ENCODE data around the gene NAP1L4. TPM values are rescaled to one million over a fixed set of nuclear protein-coding genes. Genes with fewer than 3 reads are reported as not detected.
"Not testable (repeated sequence)": the region's sequence is repeated elsewhere in the genome, so short reads cannot be mapped to it uniquely, and the experiment has no call there.

NAP1L4 gene
- total RNA-seq, 6 experiments from 2014 or later: 109 to 140 (median 131) TPM

DNA sequence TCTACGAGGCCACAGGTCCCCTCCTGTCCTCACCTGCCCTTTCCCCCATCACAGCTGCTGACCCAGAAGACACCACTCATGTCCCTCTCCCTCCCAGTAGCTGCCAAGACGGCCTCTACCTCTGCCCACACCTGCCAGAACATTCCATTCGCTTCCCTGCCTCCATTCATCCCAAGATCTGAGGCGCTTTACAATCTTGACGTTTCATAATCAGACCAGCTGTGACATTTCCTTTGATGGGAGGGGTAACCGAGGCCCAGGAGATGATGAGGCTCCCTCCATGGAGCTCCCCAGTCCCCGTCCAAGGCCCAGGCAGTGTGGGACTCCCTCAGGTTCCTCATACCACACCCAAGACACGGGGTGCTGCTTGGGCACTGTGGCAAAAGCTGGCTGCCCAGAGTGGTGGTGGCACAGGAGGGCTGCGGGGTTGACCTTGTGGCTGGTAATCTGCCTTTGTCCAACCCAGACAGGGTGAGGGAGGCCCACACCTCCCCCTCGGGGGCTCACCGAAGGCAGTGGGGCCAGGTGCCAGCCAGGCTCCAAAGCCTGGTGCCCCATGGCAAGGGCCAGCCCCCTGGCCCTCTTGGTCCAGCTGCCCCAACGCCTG lies 80.2 kb downstream of the NAP1L4 start:
- Mint-ChIP-seq H3K27me3 (ENCODE audit: insufficient read depth) (peaks cover 4% of the 10 kb centered on the region), H3K4me3 (no peak overlapping the region), H3K9me3 (no peaks in the 10 kb centered on the region), H3K27ac (0 out of 2 replicates have a peak overlapping the region, but pooled peaks have one; percentile 9), H3K4me1 (ENCODE audit: low read depth) (peaks cover 14% of the 10 kb centered on the region), H3K36me3 (ENCODE audit: low read depth) (peaks cover 6% of the 10 kb centered on the region; the same call in 1 of the 2 replicates)
- DNase-seq: no peak
- TF ChIP-seq, protein P1, sequence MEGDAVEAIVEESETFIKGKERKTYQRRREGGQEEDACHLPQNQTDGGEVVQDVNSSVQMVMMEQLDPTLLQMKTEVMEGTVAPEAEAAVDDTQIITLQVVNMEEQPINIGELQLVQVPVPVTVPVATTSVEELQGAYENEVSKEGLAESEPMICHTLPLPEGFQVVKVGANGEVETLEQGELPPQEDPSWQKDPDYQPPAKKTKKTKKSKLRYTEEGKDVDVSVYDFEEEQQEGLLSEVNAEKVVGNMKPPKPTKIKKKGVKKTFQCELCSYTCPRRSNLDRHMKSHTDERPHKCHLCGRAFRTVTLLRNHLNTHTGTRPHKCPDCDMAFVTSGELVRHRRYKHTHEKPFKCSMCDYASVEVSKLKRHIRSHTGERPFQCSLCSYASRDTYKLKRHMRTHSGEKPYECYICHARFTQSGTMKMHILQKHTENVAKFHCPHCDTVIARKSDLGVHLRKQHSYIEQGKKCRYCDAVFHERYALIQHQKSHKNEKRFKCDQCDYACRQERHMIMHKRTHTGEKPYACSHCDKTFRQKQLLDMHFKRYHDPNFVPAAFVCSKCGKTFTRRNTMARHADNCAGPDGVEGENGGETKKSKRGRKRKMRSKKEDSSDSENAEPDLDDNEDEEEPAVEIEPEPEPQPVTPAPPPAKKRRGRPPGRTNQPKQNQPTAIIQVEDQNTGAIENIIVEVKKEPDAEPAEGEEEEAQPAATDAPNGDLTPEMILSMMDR (IDR thresholded peaks at IDR 0.05): no peak

GRCh38 chr11:2911088-2911784 lies 80.9 kb downstream of the NAP1L4 start:
- peaks cover 14% of the 10 kb centered on the region for H3K4me1 Mint-ChIP-seq (ENCODE audit: low read depth)
- H3K27me3 Mint-ChIP-seq (ENCODE audit: insufficient read depth): peaks cover 4% of the 10 kb centered on the region
- TF ChIP-seq, protein P1 (IDR thresholded peaks at IDR 0.05): no peak
- DNase-seq: no peak
- H3K4me3 Mint-ChIP-seq: no peak overlapping the region
- no peaks in the 10 kb centered on the region for H3K9me3 Mint-ChIP-seq
- peaks cover 11% of the 10 kb centered on the region; the same call in 1 of the 2 replicates for H3K36me3 Mint-ChIP-seq (ENCODE audit: low read depth)
- H3K27ac Mint-ChIP-seq: no peak overlapping the region

GRCh38 chr11:2910401-2910955 lies 81.7 kb downstream of the NAP1L4 start:
- Mint-ChIP-seq H3K4me1 (ENCODE audit: low read depth) (peaks cover 14% of the 10 kb centered on the region), H3K27ac (no peak overlapping the region), H3K27me3 (ENCODE audit: insufficient read depth) (peaks cover 4% of the 10 kb centered on the region), H3K36me3 (ENCODE audit: low read depth) (peaks cover 18% of the 10 kb centered on the region), H3K9me3 (peaks cover 6% of the 10 kb centered on the region; the same call in 1 of the 2 replicates), H3K4me3 (no peak overlapping the region)
- TF ChIP-seq, protein P1 (IDR thresholded peaks at IDR 0.05): no peak
- no peak for DNase-seq

DNA sequence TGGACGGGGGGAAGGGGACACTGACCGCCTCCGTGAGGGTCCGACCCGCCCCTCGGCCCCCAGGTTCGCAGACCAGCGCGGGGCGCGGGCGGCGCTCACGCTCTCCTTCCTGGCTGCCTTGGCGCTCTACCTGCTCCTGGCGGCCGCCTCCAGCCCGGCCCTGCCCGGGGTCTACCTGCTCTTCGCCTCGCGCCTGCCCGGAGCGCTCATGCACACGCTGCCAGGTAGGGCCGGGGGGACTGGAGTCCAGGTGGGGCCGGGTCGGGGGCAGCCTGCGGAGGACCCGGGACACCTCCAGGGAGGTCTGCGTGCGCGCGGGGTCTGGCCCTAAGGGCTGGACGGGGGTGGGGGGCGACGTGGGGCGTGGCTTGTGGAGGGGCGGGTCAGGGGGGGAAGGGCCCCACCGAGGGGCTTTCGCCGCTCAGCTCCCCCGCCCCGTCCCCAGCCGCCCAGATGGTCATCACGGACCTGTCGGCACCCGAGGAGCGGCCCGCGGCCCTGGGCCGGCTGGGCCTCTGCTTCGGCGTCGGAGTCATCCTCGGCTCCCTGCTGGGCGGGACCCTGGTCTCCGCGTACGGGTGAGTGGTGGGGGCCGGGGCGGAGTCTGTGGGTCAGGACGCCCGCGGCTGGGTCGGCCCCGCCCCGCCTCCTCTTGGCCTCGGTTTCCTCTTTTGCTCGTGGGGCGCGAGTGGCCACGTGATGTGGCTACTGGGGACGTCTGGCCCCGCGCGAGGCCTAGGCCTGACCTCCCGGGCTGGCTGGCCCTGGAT lies 82.8 kb downstream of the NAP1L4 start:
- H3K36me3 Mint-ChIP-seq (ENCODE audit: low read depth): peaks cover 29% of the 10 kb centered on the region
- no peak overlapping the region for H3K27ac Mint-ChIP-seq
- no peak for DNase-seq
- TF ChIP-seq, protein P1 (IDR thresholded peaks at IDR 0.05): no peak
- H3K4me3 Mint-ChIP-seq: no peak overlapping the region
- peaks cover 14% of the 10 kb centered on the region for H3K4me1 Mint-ChIP-seq (ENCODE audit: low read depth)
- no peaks in the 10 kb centered on the region; the same call in none of the 2 replicates for H3K27me3 Mint-ChIP-seq (ENCODE audit: insufficient read depth)
- peaks cover 11% of the 10 kb centered on the region; the same call in 1 of the 2 replicates for H3K9me3 Mint-ChIP-seq

DNA sequence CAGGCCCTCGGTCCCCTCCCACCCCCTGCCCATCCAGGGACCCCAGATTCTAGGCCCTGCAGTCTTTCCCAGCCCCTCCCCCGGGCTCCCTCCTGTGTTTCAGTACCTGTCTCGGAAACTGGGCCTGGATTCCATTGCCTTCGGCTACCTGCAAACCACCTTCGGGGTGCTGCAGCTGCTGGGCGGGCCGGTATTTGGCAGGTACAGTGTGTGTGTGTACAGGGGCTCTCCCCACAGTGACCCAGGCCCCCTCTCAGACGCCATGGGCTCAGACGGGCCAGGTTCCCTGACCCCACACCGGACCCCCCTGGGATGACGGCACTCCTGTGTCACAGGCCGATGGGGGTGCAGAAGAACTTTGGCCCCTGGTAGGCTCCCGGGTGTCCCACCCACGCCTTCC lies 84.0 kb downstream of the NAP1L4 start:
- H3K27me3 Mint-ChIP-seq (ENCODE audit: insufficient read depth): no peaks in the 10 kb centered on the region; the same call in 1 of the 2 replicates
- DNase-seq: no peak
- H3K4me1 Mint-ChIP-seq (ENCODE audit: low read depth): peaks cover 17% of the 10 kb centered on the region
- peaks cover 11% of the 10 kb centered on the region; the same call in 1 of the 2 replicates for H3K9me3 Mint-ChIP-seq
- no peak overlapping the region for H3K27ac Mint-ChIP-seq
- no peak overlapping the region for H3K4me3 Mint-ChIP-seq
- H3K36me3 Mint-ChIP-seq (ENCODE audit: low read depth): peaks cover 30% of the 10 kb centered on the region
- TF ChIP-seq, protein P1 (IDR thresholded peaks at IDR 0.05): no peak

DNA sequence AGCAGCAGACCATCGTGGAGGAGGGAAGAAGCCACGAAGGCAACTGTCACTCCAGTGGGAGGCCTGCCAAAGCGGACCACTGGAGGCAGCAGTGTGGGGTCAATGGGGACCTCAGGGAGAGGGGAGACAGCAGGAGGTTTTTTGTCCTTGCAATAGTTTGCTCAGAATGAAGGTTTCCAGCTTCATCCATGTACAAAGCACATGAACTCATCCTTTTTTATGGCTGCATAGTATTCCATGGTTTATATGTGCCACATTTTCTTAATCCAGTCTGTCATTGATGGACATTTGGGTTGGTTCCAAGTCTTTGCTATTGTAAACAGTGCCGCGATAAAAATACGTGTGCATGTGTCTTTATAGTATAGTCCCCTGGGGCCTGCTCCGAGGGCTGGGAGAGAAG lies 86.8 kb downstream of the NAP1L4 start:
- Mint-ChIP-seq H3K36me3 (ENCODE audit: low read depth) (peaks cover 30% of the 10 kb centered on the region), H3K4me1 (ENCODE audit: low read depth) (peaks cover 13% of the 10 kb centered on the region), H3K9me3 (peaks cover 11% of the 10 kb centered on the region; the same call in 1 of the 2 replicates)
- DNase-seq; H3K4me3 Mint-ChIP-seq; H3K27ac Mint-ChIP-seq; H3K27me3 Mint-ChIP-seq (ENCODE audit: insufficient read depth): not testable (repeated sequence)
